Measurements from ENCODE around the gene PANK3.

DNA sequence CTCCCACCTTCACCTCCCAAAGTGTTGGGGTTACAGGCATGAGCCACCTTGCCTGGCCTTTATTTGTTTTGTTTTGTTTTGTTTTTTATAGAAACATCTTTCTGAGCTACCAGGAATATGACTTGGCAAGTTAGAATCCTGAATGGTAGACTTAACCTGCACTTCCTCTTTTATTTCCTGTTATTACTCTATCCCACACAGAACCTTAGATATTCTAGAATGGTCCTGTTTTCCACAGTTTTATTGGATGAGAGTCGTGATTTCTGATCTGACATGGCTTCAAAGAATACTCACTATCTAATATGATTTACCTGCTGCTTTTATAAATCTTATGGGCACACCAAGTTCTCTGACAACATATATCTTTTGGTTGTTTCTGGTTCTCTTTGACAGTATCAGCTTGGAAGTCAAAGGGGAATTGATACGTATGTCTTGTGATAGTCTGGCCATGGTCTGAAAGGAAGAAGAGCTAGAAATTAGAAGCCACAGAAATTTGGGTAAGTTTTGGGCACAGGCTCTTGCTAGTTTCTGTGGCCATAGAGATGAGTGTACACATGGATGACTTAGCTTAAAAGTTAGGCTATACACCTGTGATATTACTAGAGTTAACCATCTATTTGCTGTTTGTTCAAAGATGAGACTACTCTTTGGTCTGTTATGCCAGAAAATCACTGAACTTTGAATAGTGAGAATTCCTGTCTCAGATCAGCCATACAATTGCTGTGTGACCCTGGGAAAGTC lies 4.7 kb upstream of the PANK3 start:
- TF ChIP-seq CTCF (IDR thresholded peaks at IDR 0.05; ENCODE audit: low read length) (no peak), EZH2phosphoT487 (IDR thresholded peaks at IDR 0.05; ENCODE audit: low read length) (no peak)

All from MM.1S (cell line).